Hepatocyte (in vitro differentiated cells): ENCODE data around the gene ENTPD2. TPM values are rescaled to one million over a fixed set of nuclear protein-coding genes. Genes with fewer than 3 reads are reported as not detected.

ENCODE experiments used
- DNase-seq: peaks from one replicate; pipeline ENCODE4 v3.0.0-alpha.2; 2016; ENCODE audit warnings: low spot score
- H2AFZ ChIP-seq: fragments of 200-600 bp; sonication (generic); 2 replicates; pipeline ENCODE4 v1.6.0; 2016; ENCODE audit warnings: antibody characterized with exemption, mild to moderate bottlenecking
- H3K27ac ChIP-seq: fragments of 200-600 bp; sonication (generic); 2 replicates; pipeline ENCODE4 v1.5.1; 2016; ENCODE audit warnings: mild to moderate bottlenecking
- H3K27me3 ChIP-seq: fragments of 200-600 bp; sonication (generic); 2 replicates; pipeline ENCODE4 v1.6.1; 2016
- H3K36me3 ChIP-seq: fragments of 200-600 bp; sonication (generic); replicated peaks from 2 replicates; pipeline ENCODE4 v1.5.1; 2016; ENCODE audit warnings: low read depth; ENCODE audit not compliant: insufficient read depth
- H3K4me1 ChIP-seq: fragments of 200-600 bp; sonication (generic); 2 replicates; pipeline ENCODE4 v1.5.1; 2016; ENCODE audit warnings: mild to moderate bottlenecking, moderate library complexity; ENCODE audit not compliant: insufficient read depth
- H3K4me2 ChIP-seq: fragments of 200-600 bp; sonication (generic); 2 replicates; pipeline ENCODE4 v1.6.0; 2016
- H3K4me3 ChIP-seq: fragments of 200-600 bp; sonication (generic); 2 replicates; pipeline ENCODE4 v1.5.1; 2016; ENCODE audit warnings: mild to moderate bottlenecking
- H3K79me2 ChIP-seq: fragments of 200-600 bp; sonication (generic); 2 replicates; pipeline ENCODE4 v1.6.0; 2017; ENCODE audit warnings: mild to moderate bottlenecking
- H3K9me2 ChIP-seq: fragments of 200-600 bp; sonication (generic); replicated peaks from 2 replicates; pipeline ENCODE4 v1.6.0; 2017; ENCODE audit warnings: mild to moderate bottlenecking; ENCODE audit not compliant: insufficient read depth
- H3K9me3 ChIP-seq: fragments of 200-600 bp; sonication (generic); 2 replicates; pipeline ENCODE4 v1.5.1; 2016; ENCODE audit warnings: low read depth, mild to moderate bottlenecking
- H4K20me1 ChIP-seq: fragments of 200-600 bp; sonication (generic); 2 replicates; pipeline ENCODE4 v1.6.0; 2016; ENCODE audit warnings: mild to moderate bottlenecking; ENCODE audit not compliant: insufficient read depth, poor library complexity, severe bottlenecking
- CTCF ChIP-seq: fragments of 200-600 bp; sonication (generic); IDR thresholded peaks from 2 replicates; pipeline ENCODE4 v1.5.1; 2016; ENCODE audit warnings: antibody characterized with exemption, mild to moderate bottlenecking; ENCODE audit not compliant: poor library complexity
- EZH2 ChIP-seq: fragments of 200-600 bp; sonication (generic); IDR thresholded peaks from 2 replicates; pipeline ENCODE4 v1.6.1; 2016; ENCODE audit warnings: antibody characterized with exemption, mild to moderate bottlenecking, borderline replicate concordance
- EZH2phosphoT487 ChIP-seq: fragments of 200-600 bp; sonication (generic); IDR thresholded peaks from one replicate; pipeline ENCODE4 v1.6.1; 2018; ENCODE audit warnings: antibody characterized with exemption, mild to moderate bottlenecking, low read depth, moderate library complexity; ENCODE audit not compliant: unreplicated experiment, severe bottlenecking
- WGBS: methylation state at CpG from one replicate; pipeline ENCODE4 v1.1.6; 2016; ENCODE audit warnings: low lambda C conversion rate; ENCODE audit errors: missing lambda C conversion rate; 5-methylcytosine and 5-hydroxymethylcytosine counted together
- polyA plus RNA-seq: library from polyadenylated mRNA; unstranded; fragments of >200 nt; fragmentation: Nextera tagmentation; extraction: Ambion mirVana; gene quantifications from 2 replicates; pipeline ENCODE4 v1.2.1, GENCODE V29; 2016
- total RNA-seq: library from RNA; depleted of rRNA; stranded (reverse); fragments of >200 nt; gene quantifications from 2 replicates; pipeline ENCODE4 v1.2.3, GENCODE V29; 2014

ENTPD2 gene
- total and polyA plus RNA-seq, 2 experiments from 2014 or later, result 1.1 to 1.8 TPM

GRCh38 chr9:137077758-137078693 lies 24.2 kb upstream of the ENTPD2 start:
- no peaks in the 10 kb centered on the region for H3K9me3 ChIP-seq
- H3K4me3 ChIP-seq, result peak overlapping the region; percentile 58
- peak overlapping the region; percentile 96 for H3K4me2 ChIP-seq
- DNase-seq, result no peak
- WGBS, result 13% methylated on average over 30 of the region's 76 CpGs
- H3K9me2 ChIP-seq, result no peaks in the 10 kb centered on the region
- TF ChIP-seq EZH2phosphoT487 (no peak), EZH2 (peak; percentile 47)
- H3K36me3 ChIP-seq, result no peaks in the 10 kb centered on the region
- H3K27me3 ChIP-seq, result peaks cover 14% of the 10 kb centered on the region
- no peak overlapping the region for H3K27ac ChIP-seq
- peaks cover 16% of the 10 kb centered on the region for H3K4me1 ChIP-seq
- peaks cover 14% of the 10 kb centered on the region for H3K79me2 ChIP-seq
- H2AFZ ChIP-seq, result peak overlapping the region; percentile 45
- H4K20me1 ChIP-seq, result peaks cover 11% of the 10 kb centered on the region

GRCh38 chr9:137077010-137077747 lies 23.3 kb upstream of the ENTPD2 start, which contains the start of gene UAP1L1:
TSS of gene UAP1L1 (plus strand) at chr9:137077517. CDS start at chr9:137077533, 16 bp downstream.
- TF ChIP-seq EZH2phosphoT487 (no peak), CTCF (no peak), EZH2 (no peak)
- Histone ChIP-seq H2AFZ (peak within 1 kb of the TSS; percentile 45), H3K4me2 (peak within 1 kb of the TSS; percentile 96), H3K79me2 (peaks cover 14% of the 10 kb centered on the region), H3K4me3 (peak within 1 kb of the TSS; percentile 58), H4K20me1 (peaks cover 11% of the 10 kb centered on the region), H3K4me1 (peaks cover 16% of the 10 kb centered on the region), H3K27me3 (peaks cover 14% of the 10 kb centered on the region), H3K36me3 (no peaks in the 10 kb centered on the region), H3K9me2 (no peaks in the 10 kb centered on the region), H3K27ac (no peak within 1 kb of the TSS), H3K9me3 (no peaks in the 10 kb centered on the region)
- DNase-seq, result peak; percentile 76
- WGBS, result 5% methylated on average over 37 of the region's 87 CpGs

- Histone ChIP-seq H3K9me3 (no peaks in the 10 kb centered on the region), H3K79me2 (peaks cover 14% of the 10 kb centered on the region), H3K36me3 (no peaks in the 10 kb centered on the region), H3K9me2 (no peaks in the 10 kb centered on the region), H3K27ac (no peak overlapping the region), H4K20me1 (peaks cover 7% of the 10 kb centered on the region), H3K27me3 (peaks cover 14% of the 10 kb centered on the region), H3K4me3 (no peak overlapping the region), H2AFZ (no peak overlapping the region), H3K4me2 (peak overlapping the region; percentile 96), H3K4me1 (peaks cover 16% of the 10 kb centered on the region)
- 66% methylated on average over 15 of the region's 15 CpGs for WGBS
- no peak for TF ChIP-seq EZH2phosphoT487
- DNase-seq, result no peak
These were observed 22.8 kb upstream of the ENTPD2 start for GRCh38 chr9:137076636-137077009.

GRCh38 chr9:137075275-137075775 lies 21.5 kb upstream of the ENTPD2 start:
- Histone ChIP-seq H3K4me3 (no peak overlapping the region), H4K20me1 (peaks cover 7% of the 10 kb centered on the region), H3K4me1 (peaks cover 16% of the 10 kb centered on the region), H2AFZ (no peak overlapping the region), H3K4me2 (no peak overlapping the region), H3K79me2 (peaks cover 14% of the 10 kb centered on the region), H3K27ac (no peak overlapping the region), H3K27me3 (peaks cover 14% of the 10 kb centered on the region), H3K36me3 (no peaks in the 10 kb centered on the region), H3K9me3 (no peaks in the 10 kb centered on the region), H3K9me2 (no peaks in the 10 kb centered on the region)
- no peak for TF ChIP-seq EZH2
- TF ChIP-seq CTCF, result no peak
- no peak for TF ChIP-seq EZH2phosphoT487
- DNase-seq, result no peak
- 79% methylated on average over 12 of the region's 12 CpGs for WGBS
